Lower lobe of right lung (tissue), 2 donors: ENCODE data around the gene KLHDC3. TPM values are rescaled to one million over a fixed set of nuclear protein-coding genes. Genes with fewer than 3 reads are reported as not detected.

Experiments
- ATAC-seq, 2 donors: fragments of 200-7000 bp; cut with Tn5 transposase; one replicate each; pipeline ENCODE4 v1.9.1; 2020 to 2022; ENCODE audit warnings: mild to moderate bottlenecking in 2 of 2, moderate library complexity in 2 of 2
- DNase-seq: peaks from one replicate; pipeline ENCODE4 v3.0.0-alpha.2; 2020
- H3K27ac ChIP-seq: fragments of 200-600 bp; one replicate; pipeline ENCODE4 v1.8.0; 2022
- H3K27me3 ChIP-seq: fragments of 200-600 bp; one replicate; pipeline ENCODE4 v1.8.0; 2022; ENCODE audit warnings: low read depth
- H3K36me3 ChIP-seq: fragments of 200-600 bp; one replicate; pipeline ENCODE4 v1.8.0; 2022; ENCODE audit warnings: mild to moderate bottlenecking
- H3K4me1 ChIP-seq: fragments of 200-600 bp; one replicate; pipeline ENCODE4 v1.8.0; 2022
- H3K4me3 ChIP-seq: fragments of 200-600 bp; one replicate; pipeline ENCODE4 v1.8.0; 2022; ENCODE audit warnings: mild to moderate bottlenecking
- H3K9me3 ChIP-seq: fragments of 200-600 bp; one replicate; pipeline ENCODE4 v1.8.0; 2022
- CTCF ChIP-seq: fragments of 200-600 bp; IDR thresholded peaks from one replicate; pipeline ENCODE4 v1.8.0; 2022; ENCODE audit warnings: antibody characterized with exemption, mild to moderate bottlenecking
- intact Hi-C: fragments of 100-400 bp; cut with DNase I; formaldehyde crosslinking; loops from one replicate; pipeline ENCODE4 v1.11.0; 2022
- total RNA-seq: library from RNA; stranded (reverse); fragmentation: NEBNext Ultra II Directional; extraction: Animal tissue kit (Norgen Biotek cat#: 25700); gene quantifications from one replicate; pipeline ENCODE4 v1.2.1, GENCODE V29; 2021
- donor health status: DM: no; HTN: yes; CAD: no; lungs with severe emphysema.

The KLHDC3 gene
- total RNA-seq, 1 donor from 2014 or later: 59.3 TPM

- peaks cover 57% of the 10 kb centered on the region for H3K36me3 ChIP-seq
- ATAC-seq: peak; percentile 97 to 98
- peak within 1 kb of the TSS; percentile 95 for H3K27ac ChIP-seq
- intact Hi-C loops: no loop called here
- peak; percentile 96 for DNase-seq
- peak within 1 kb of the TSS; percentile 86 for H3K4me3 ChIP-seq
- TF ChIP-seq CTCF: no peak
- H3K4me1 ChIP-seq: peaks cover 21% of the 10 kb centered on the region
- no peaks in the 10 kb centered on the region for H3K9me3 ChIP-seq
- H3K27me3 ChIP-seq: no peaks in the 10 kb centered on the region
Measured at GRCh38 chr6:43053545-43054205, 39.6 kb downstream of the KLHDC3 start, which contains the start of gene CUL7. CUL7 (minus strand) TSS chr6:43053851; CDS start chr6:43052788, 1,063 bp downstream.

GRCh38 chr6:43054206-43054943, 40.3 kb downstream of the KLHDC3 start:
- H3K27me3 ChIP-seq: no peaks in the 10 kb centered on the region
- intact Hi-C loops: no loop called here
- peaks cover 23% of the 10 kb centered on the region for H3K4me1 ChIP-seq
- no peak for DNase-seq
- peak overlapping the region; percentile 95 for H3K27ac ChIP-seq
- peaks cover 50% of the 10 kb centered on the region for H3K36me3 ChIP-seq
- no peak for ATAC-seq
- H3K9me3 ChIP-seq: no peaks in the 10 kb centered on the region
- H3K4me3 ChIP-seq: peak overlapping the region; percentile 86
- no peak for TF ChIP-seq CTCF

GRCh38 chr6:43055966-43056365, 41.9 kb downstream of the KLHDC3 start:
- no peaks in the 10 kb centered on the region for H3K27me3 ChIP-seq
- DNase-seq (no peak), ATAC-seq (no peak)
- H3K4me3 ChIP-seq: no peak overlapping the region
- peaks cover 38% of the 10 kb centered on the region for H3K36me3 ChIP-seq
- peaks cover 35% of the 10 kb centered on the region for H3K4me1 ChIP-seq
- intact Hi-C loops: no loop called here
- no peaks in the 10 kb centered on the region for H3K9me3 ChIP-seq
- TF ChIP-seq CTCF: no peak
- H3K27ac ChIP-seq: no peak overlapping the region

- intact Hi-C loops: no loop called here
Measured at GRCh38 chr6:43058531-43058930, 44.5 kb downstream of the KLHDC3 start.

More at GRCh38 chr6:43058531-43058930, 44.5 kb downstream of the KLHDC3 start:
- H3K4me3 ChIP-seq: peak overlapping the region; percentile 83
- H3K27ac ChIP-seq: peak overlapping the region; percentile 89
- peaks cover 26% of the 10 kb centered on the region for H3K4me1 ChIP-seq
- peaks cover 46% of the 10 kb centered on the region for H3K36me3 ChIP-seq
- no peak for DNase-seq
- no peak for ATAC-seq
- no peaks in the 10 kb centered on the region for H3K9me3 ChIP-seq
- no peak for TF ChIP-seq CTCF
- H3K27me3 ChIP-seq: no peaks in the 10 kb centered on the region
